Measurements from ENCODE around the gene SEMA3A. TPM values are rescaled to one million over a fixed set of nuclear protein-coding genes. Genes with fewer than 3 reads are reported as not detected.

The SEMA3A gene
- total RNA-seq = 1.2 and 2.8 TPM in 2 replicates

GRCh38 chr7:84194484-84195271 lies at the start of gene SEMA3A:
Gene SEMA3A, minus strand, starts transcription at chr7:84194789. Its CDS starts 203 bp downstream, at chr7:84194586.

Data from pericardium fibroblast (primary cell).